SK-N-SH (cell line): ENCODE results near the gene PTPRD. TPM values are rescaled to one million over a fixed set of nuclear protein-coding genes. Genes with fewer than 3 reads are reported as not detected.

ENCODE experiments used
- CTCF ChIA-PET: fragments of 300-600, 350-600 bp; formaldehyde crosslinking; extraction: SDS; loops from one replicate; lab custom pipeline; 2021; lab: Yijun Ruan, JAX
- POLR2A ChIA-PET: fragments of 350-600 bp; sonication (Branson Sonifier 250); formaldehyde crosslinking; extraction: SDS; loops from one replicate; lab custom pipeline; 2020; ENCODE audit warnings: antibody characterized with exemption, inconsistent platforms; lab: Yijun Ruan, JAX
- DNase-seq: peaks from one replicate; pipeline ENCODE4 v3.0.0; 2012
- H2AFZ ChIP-seq: fragments of 200-600 bp; sonication (generic); 2 replicates; pipeline ENCODE4 v1.8.1; 2016; ENCODE audit warnings: antibody characterized with exemption, mild to moderate bottlenecking, low read depth
- H3F3A ChIP-seq: fragments of 200-600 bp; sonication (generic); replicated peaks from 2 replicates; pipeline ENCODE3; 2016; ENCODE audit warnings: antibody characterized with exemption, mild to moderate bottlenecking; ENCODE audit not compliant: insufficient read depth
- H3K27ac ChIP-seq, 2 experiments: fragments of 200-500 bp in 1 of 2; fragments of 200-600 bp in 1 of 2; sonication (Bioruptor generic) in 1 of 2; sonication (generic), shearing (Covaris generic) in 1 of 2; 2 replicates each; pipeline versions ENCODE4 v1.5.1 to v1.6.1; 2014 to 2016; ENCODE audit warnings: low read depth in 2 of 2, inconsistent platforms in 1 of 2, low read length in 1 of 2, mild to moderate bottlenecking in 1 of 2, mixed read lengths in 1 of 2
- H3K27me3 ChIP-seq: fragments of 200-600 bp; sonication (generic), shearing (Covaris generic); 2 replicates; pipeline ENCODE4 v1.6.1; 2016; ENCODE audit warnings: mixed run types; ENCODE audit not compliant: insufficient read depth
- H3K36me3 ChIP-seq, 2 experiments: fragments of 200-500 bp in 1 of 2; fragments of 200-600 bp in 1 of 2; sonication (Bioruptor generic) in 1 of 2; sonication (generic) in 1 of 2; replicated peaks in 1 of 2; 2 replicates each; pipeline versions ENCODE3 to v1.5.1; 2014 to 2016; ENCODE audit warnings: low read length in 1 of 2, mild to moderate bottlenecking in 1 of 2; ENCODE audit not compliant: insufficient read depth in 2 of 2, control insufficient read depth in 1 of 2
- H3K4me1 ChIP-seq, 2 experiments: fragments of 200-500 bp in 1 of 2; fragments of 200-600 bp in 1 of 2; sonication (Bioruptor generic) in 1 of 2; sonication (generic), shearing (Covaris generic) in 1 of 2; 2 replicates each; pipeline versions ENCODE4 v1.5.1 to v1.6.1; 2014 to 2016; ENCODE audit warnings: low read depth in 1 of 2, low read length in 1 of 2, mixed run types in 1 of 2; ENCODE audit not compliant: insufficient read depth in 2 of 2, control insufficient read depth in 1 of 2
- H3K4me2 ChIP-seq: fragments of 200-600 bp; sonication (generic), shearing (Covaris generic); 2 replicates; pipeline ENCODE4 v1.6.1; 2017; ENCODE audit warnings: mixed run types
- H3K4me3 ChIP-seq, 2 experiments: fragments of 200-500 bp in 1 of 2; fragments of 200-600 bp in 1 of 2; sonication (Bioruptor generic) in 1 of 2; sonication (generic), shearing (Covaris generic) in 1 of 2; 2 replicates each; pipeline versions ENCODE4 v1.5.1 to v1.8.1; 2014 to 2016; ENCODE audit warnings: low read depth in 2 of 2, inconsistent platforms in 1 of 2, low read length in 1 of 2, mild to moderate bottlenecking in 1 of 2, mixed read lengths in 1 of 2, moderate library complexity in 1 of 2
- H3K79me2 ChIP-seq: fragments of 200-600 bp; sonication (generic); 2 replicates; pipeline ENCODE4 v1.8.1; 2017; ENCODE audit warnings: mild to moderate bottlenecking; ENCODE audit not compliant: insufficient read depth
- H3K9ac ChIP-seq: fragments of 200-600 bp; sonication (generic); 2 replicates; pipeline ENCODE4 v1.6.1; 2017; ENCODE audit warnings: mixed run types
- H3K9me2 ChIP-seq: fragments of 200-600 bp; sonication (generic); 2 replicates; pipeline ENCODE4 v1.6.1; 2017; ENCODE audit warnings: mixed run types
- H3K9me3 ChIP-seq: fragments of 200-600 bp; sonication (generic); 2 replicates; pipeline ENCODE4 v1.6.1; 2017; ENCODE audit warnings: mixed run types, mild to moderate bottlenecking, moderate library complexity
- H4K20me1 ChIP-seq: fragments of 200-600 bp; sonication (generic); 2 replicates; pipeline ENCODE4 v1.6.1; 2017; ENCODE audit warnings: mild to moderate bottlenecking, mixed run types; ENCODE audit not compliant: insufficient read depth
- CHD2 ChIP-seq: fragments of 150-350 bp; IDR thresholded peaks from 2 replicates; pipeline ENCODE4 v1.6.1; 2018; ENCODE audit warnings: low read length; ENCODE audit not compliant: partially characterized antibody
- MAX ChIP-seq: IDR thresholded peaks from 2 replicates; pipeline ENCODE4 v1.4.0; 2012; ENCODE audit warnings: low read depth
- NRF1 ChIP-seq: IDR thresholded peaks from 2 replicates; pipeline ENCODE4 v1.6.1; 2012; ENCODE audit warnings: low read depth, mild to moderate bottlenecking, low read length
- PBX3 ChIP-seq: IDR thresholded peaks from 2 replicates; pipeline ENCODE4; 2012
- POLR2AphosphoS5 ChIP-seq: IDR thresholded peaks from 2 replicates; pipeline ENCODE4 v1.6.1; 2012; ENCODE audit warnings: low read depth, low read length
- RCOR1 ChIP-seq: fragments of 150-350 bp; IDR thresholded peaks from 2 replicates; pipeline ENCODE4 v1.6.1; 2017; ENCODE audit warnings: antibody characterized with exemption, low read length
- RXRA ChIP-seq: IDR thresholded peaks from 2 replicates; pipeline ENCODE4 v1.4.0; 2012; ENCODE audit warnings: low read depth, mild to moderate bottlenecking, borderline replicate concordance
- TAF1 ChIP-seq: IDR thresholded peaks from 2 replicates; pipeline ENCODE4 v1.6.1; 2012; ENCODE audit warnings: low read depth, mild to moderate bottlenecking, low read length, moderate library complexity, borderline replicate concordance
- WGBS: methylation state at CpG from one replicate; pipeline ENCODE4 v1.1.6; 2017; ENCODE audit warnings: low lambda C conversion rate; 5-methylcytosine and 5-hydroxymethylcytosine counted together
- polyA plus RNA-seq, 3 experiments: library from polyadenylated mRNA; depleted of rRNA; stranded (reverse); fragments of >200 nt; gene quantifications; 2 replicates each; pipeline ENCODE4 v1.2.3, GENCODE V29; 2012
- TF ChIP-seq, protein P1 (sequence below): fragments of 200-600 bp; sonication (generic); IDR thresholded peaks from 2 replicates; pipeline ENCODE4 v1.6.1; 2017; ENCODE audit warnings: antibody characterized with exemption, mild to moderate bottlenecking, moderate library complexity
- TF ChIP-seq, protein P2 (sequence below): fragments of 150-350 bp; IDR thresholded peaks from 2 replicates; pipeline ENCODE4 v1.6.1; 2017; ENCODE audit warnings: antibody characterized with exemption, low read length, low read depth, borderline replicate concordance

Gene PTPRD
- polyA plus RNA-seq, 1 of the 3 experiments (the other 2 are of a cell fraction), result 0.15 TPM

DNA sequence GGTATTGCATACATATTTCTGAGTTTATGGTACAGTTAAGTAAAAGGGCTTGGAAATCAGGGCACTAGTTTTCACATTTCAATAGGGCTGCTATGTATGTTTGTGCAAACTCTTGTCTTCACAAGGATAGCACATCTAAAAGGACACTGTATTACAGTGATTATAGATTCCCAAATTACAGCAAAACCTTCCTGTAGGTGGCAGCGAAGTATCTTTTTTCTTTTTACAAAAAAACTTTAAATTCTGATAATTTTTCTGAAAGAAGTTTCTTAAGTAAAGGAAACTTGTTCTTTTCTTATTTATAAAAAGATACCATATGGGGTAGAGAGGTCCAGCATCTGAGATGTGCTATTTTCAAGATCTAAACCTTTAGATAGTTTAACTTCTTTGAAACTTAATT is 337.8 kb downstream of the PTPRD start:
- Histone ChIP-seq H3K4me3 (no peak overlapping the region), H3F3A (no peaks in the 10 kb centered on the region), H3K79me2 (no peaks in the 10 kb centered on the region), H2AFZ (no peak overlapping the region), H3K4me1 (peaks cover 0 to 5% of the 10 kb centered on the region in 2 experiments; a peak in 1 of 4 replicates), H3K9me2 (no peaks in the 10 kb centered on the region), H3K4me2 (no peak overlapping the region), H3K36me3 (no peaks in the 10 kb centered on the region), H3K27ac (no peak overlapping the region), H3K27me3 (no peaks in the 10 kb centered on the region), H4K20me1 (no peaks in the 10 kb centered on the region), H3K9ac (no peak overlapping the region), H3K9me3 (no peaks in the 10 kb centered on the region)
- DNase-seq, result no peak
- TF ChIP-seq, protein P1, sequence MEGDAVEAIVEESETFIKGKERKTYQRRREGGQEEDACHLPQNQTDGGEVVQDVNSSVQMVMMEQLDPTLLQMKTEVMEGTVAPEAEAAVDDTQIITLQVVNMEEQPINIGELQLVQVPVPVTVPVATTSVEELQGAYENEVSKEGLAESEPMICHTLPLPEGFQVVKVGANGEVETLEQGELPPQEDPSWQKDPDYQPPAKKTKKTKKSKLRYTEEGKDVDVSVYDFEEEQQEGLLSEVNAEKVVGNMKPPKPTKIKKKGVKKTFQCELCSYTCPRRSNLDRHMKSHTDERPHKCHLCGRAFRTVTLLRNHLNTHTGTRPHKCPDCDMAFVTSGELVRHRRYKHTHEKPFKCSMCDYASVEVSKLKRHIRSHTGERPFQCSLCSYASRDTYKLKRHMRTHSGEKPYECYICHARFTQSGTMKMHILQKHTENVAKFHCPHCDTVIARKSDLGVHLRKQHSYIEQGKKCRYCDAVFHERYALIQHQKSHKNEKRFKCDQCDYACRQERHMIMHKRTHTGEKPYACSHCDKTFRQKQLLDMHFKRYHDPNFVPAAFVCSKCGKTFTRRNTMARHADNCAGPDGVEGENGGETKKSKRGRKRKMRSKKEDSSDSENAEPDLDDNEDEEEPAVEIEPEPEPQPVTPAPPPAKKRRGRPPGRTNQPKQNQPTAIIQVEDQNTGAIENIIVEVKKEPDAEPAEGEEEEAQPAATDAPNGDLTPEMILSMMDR, result peak; percentile 44
- no peak for TF ChIP-seq RXRA
- CTCF ChIA-PET, result no interaction called here
- POLR2A ChIA-PET, result no interaction called here
- 6% methylated on average over 1 of the region's 1 CpG for whole genome bisulfite sequencing

DNA sequence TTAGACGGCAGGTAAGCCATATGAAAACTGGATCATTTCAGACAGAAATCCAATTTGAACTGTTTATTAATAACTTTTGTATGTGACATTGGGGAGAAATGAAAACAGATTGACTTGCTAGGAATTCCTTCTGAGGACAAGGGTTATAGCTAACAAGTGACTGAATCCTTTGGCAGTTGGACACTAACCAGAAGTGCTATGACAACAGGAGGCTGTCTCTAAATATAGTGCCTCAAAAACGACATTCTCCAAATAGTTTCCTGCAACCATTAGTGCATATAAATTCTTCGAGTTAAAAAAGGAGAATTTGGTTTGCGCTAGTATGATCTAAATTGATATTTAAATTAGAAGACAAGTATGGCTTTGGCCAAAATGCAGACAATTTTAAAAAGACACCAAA is 338.6 kb downstream of the PTPRD start:
- no peak overlapping the region for H3K4me3 ChIP-seq
- TF ChIP-seq MAX, result no peak
- TF ChIP-seq, protein P2, sequence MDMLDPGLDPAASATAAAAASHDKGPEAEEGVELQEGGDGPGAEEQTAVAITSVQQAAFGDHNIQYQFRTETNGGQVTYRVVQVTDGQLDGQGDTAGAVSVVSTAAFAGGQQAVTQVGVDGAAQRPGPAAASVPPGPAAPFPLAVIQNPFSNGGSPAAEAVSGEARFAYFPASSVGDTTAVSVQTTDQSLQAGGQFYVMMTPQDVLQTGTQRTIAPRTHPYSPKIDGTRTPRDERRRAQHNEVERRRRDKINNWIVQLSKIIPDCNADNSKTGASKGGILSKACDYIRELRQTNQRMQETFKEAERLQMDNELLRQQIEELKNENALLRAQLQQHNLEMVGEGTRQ, result no peak
- TF ChIP-seq TAF1, result no peak
- no peak for TF ChIP-seq RCOR1
- no peak for TF ChIP-seq NRF1
- no peak for TF ChIP-seq PBX3
- no peak for TF ChIP-seq POLR2AphosphoS5
- TF ChIP-seq CHD2, result no peak
- no peak overlapping the region for H3K9ac ChIP-seq
- WGBS, result 5% methylated on average over 4 of the region's 4 CpGs
- H3K79me2 ChIP-seq, result no peaks in the 10 kb centered on the region
- no peaks in the 10 kb centered on the region for H3F3A ChIP-seq
- H3K36me3 ChIP-seq, result no peaks in the 10 kb centered on the region
- H3K4me1 ChIP-seq, result peaks cover 0 to 5% of the 10 kb centered on the region in 2 experiments; a peak in 1 of 4 replicates
- no peaks in the 10 kb centered on the region for H3K9me3 ChIP-seq
- ChIA-PET POLR2A (no interaction called here), CTCF (no interaction called here)
- no peaks in the 10 kb centered on the region for H3K9me2 ChIP-seq
- DNase-seq, result no peak
- no peak overlapping the region for H3K27ac ChIP-seq
- H4K20me1 ChIP-seq, result no peaks in the 10 kb centered on the region
- H3K4me2 ChIP-seq, result no peak overlapping the region
- no peaks in the 10 kb centered on the region for H3K27me3 ChIP-seq
- peak overlapping the region; percentile 30; the same call in 1 of the 2 replicates for H2AFZ ChIP-seq
